ENCODE data around the gene FOXO3. TPM values are rescaled to one million over a fixed set of nuclear protein-coding genes. Genes with fewer than 3 reads are reported as not detected.

FOXO3 gene
- 21.7 and 22.1 TPM in 2 replicates for total RNA-seq (2021)
- long read RNA-seq, full-length matches to known transcripts = 2 of 25 reads
- long read RNA-seq, partial matches to known transcripts = 16 of 25 reads
- long read RNA-seq, other reads (novel, unspliced or antisense) = 7 of 25 reads

- no peak for TF ChIP-seq CTCF (conservative IDR thresholded peaks at IDR 0.05)
- no peak within 1 kb of the TSS for H3K27ac ChIP-seq (ENCODE audit: insufficient read length, low read depth, low read length)
- no peak within 1 kb of the TSS for H3K23ac ChIP-seq (ENCODE audit: insufficient read length, low read depth, low read length)
- H2AFZ ChIP-seq (ENCODE audit: low read length) = no peak within 1 kb of the TSS
- no peaks in the 10 kb centered on the region for H3K4me1 ChIP-seq (ENCODE audit: insufficient read depth, low read length)
- no peak within 1 kb of the TSS for H4K91ac ChIP-seq (ENCODE audit: insufficient read length, low read depth, low read length)
- peak within 1 kb of the TSS; percentile 41 for H3K9ac ChIP-seq (ENCODE audit: extremely low read depth, insufficient read length, low read length)
- H2AK5ac ChIP-seq (ENCODE audit: insufficient read length, low read length) = no peak within 1 kb of the TSS
- Mint-ChIP-seq H3K27ac (peak within 1 kb of the TSS in 1 of 3 experiments; percentile 55; a peak in 1 of 7 replicates), H3K4me3 (peak within 1 kb of the TSS; percentile 79 to 95), H3K9me3 (peaks cover 0 to 2% of the 10 kb centered on the region in 2 experiments; a peak in 3 of 5 replicates), H3K4me1 (peaks cover 35 to 38% of the 10 kb centered on the region in 2 experiments), H3K27me3 (ENCODE audit: low read depth) (peaks cover 58% of the 10 kb centered on the region), H3K36me3 (ENCODE audit: insufficient read depth in 1 of 3, low read depth in 3 of 3) (peaks cover 0 to 3% (median 0%) of the 10 kb centered on the region in 3 experiments; a peak in 1 of 7 replicates)
- peak within 1 kb of the TSS; percentile 23 for H3K18ac ChIP-seq (ENCODE audit: insufficient read length, low read depth, low read length)
- peaks cover 3% of the 10 kb centered on the region; the same call in 1 of the 2 replicates for H3K27me3 ChIP-seq (ENCODE audit: insufficient read depth, low read length)
- H4K20me1 ChIP-seq (ENCODE audit: control insufficient read depth, insufficient read depth, insufficient read length) = peaks cover 2% of the 10 kb centered on the region
- H2BK15ac ChIP-seq (ENCODE audit: low read depth, low read length) = no peak within 1 kb of the TSS
- H4K8ac ChIP-seq (replicated peaks; ENCODE audit: insufficient read length, low read depth, low read length) = no peak within 1 kb of the TSS
- H3K4me2 ChIP-seq (ENCODE audit: insufficient read depth, insufficient read length, low read length) = peak within 1 kb of the TSS; percentile 90
- H3K23me2 ChIP-seq (ENCODE audit: insufficient read length, low read depth, low read length, poor library complexity, severe bottlenecking) = peaks cover 24% of the 10 kb centered on the region
- no CpG with 5 or more reads among the region's 110 CpGs for WGBS (ENCODE audit: extremely low coverage, insufficient read length, low lambda C conversion rate)
- H2BK12ac ChIP-seq (ENCODE audit: insufficient read length, low read depth, low read length) = no peak within 1 kb of the TSS
- peak; percentile 94 for DNase-seq
- no peaks in the 10 kb centered on the region for H3K9me3 ChIP-seq (ENCODE audit: control insufficient read depth, low read depth, low read length)
- no peak within 1 kb of the TSS for H3K4ac ChIP-seq (ENCODE audit: low read depth, low read length)
- no peak within 1 kb of the TSS for H2BK20ac ChIP-seq (ENCODE audit: low read depth, low read length, poor library complexity, severe bottlenecking)
- no peak within 1 kb of the TSS for H4K5ac ChIP-seq (ENCODE audit: insufficient read length, low read depth, low read length)
- no peaks in the 10 kb centered on the region for H3K79me1 ChIP-seq (ENCODE audit: insufficient read depth, low read depth, low read length, poor library complexity, severe bottlenecking)
- H3K56ac ChIP-seq (ENCODE audit: insufficient read length, low read depth, low read length) = no peak within 1 kb of the TSS
- H2BK5ac ChIP-seq (ENCODE audit: insufficient read length, low read length) = no peak within 1 kb of the TSS
- peaks cover 6% of the 10 kb centered on the region; the same call in 1 of the 2 replicates for H3K79me2 ChIP-seq (ENCODE audit: insufficient read depth, low read length)
- no peak within 1 kb of the TSS for H3T11ph ChIP-seq (ENCODE audit: low read length)
- H2BK120ac ChIP-seq (ENCODE audit: low read depth, low read length, poor library complexity, severe bottlenecking) = no peak within 1 kb of the TSS
- H3K14ac ChIP-seq (ENCODE audit: insufficient read depth, low read length) = peak within 1 kb of the TSS; percentile 74
Measured at GRCh38 chr6:108560463-108561308, at the start of gene FOXO3. Gene FOXO3, plus strand, starts transcription at chr6:108560917. Its CDS starts 292 bp downstream, at chr6:108561209.
